Epithelial cell of proximal tubule (primary cell): ENCODE measurements around the gene ZDHHC5. TPM values are rescaled to one million over a fixed set of nuclear protein-coding genes. Genes with fewer than 3 reads are reported as not detected.

Source experiments
- DNase-seq: peaks from one replicate; pipeline ENCODE4 v3.0.0-alpha.2; 2011; ENCODE audit warnings: low read depth
- H3K4me3 ChIP-seq: 2 replicates; pipeline ENCODE4 v1.5.1; 2011; ENCODE audit warnings: low read depth, mild to moderate bottlenecking, low read length
- total RNA-seq: library from RNA; depleted of rRNA; stranded (reverse); fragments of >200 nt; gene quantifications from 2 replicates; pipeline ENCODE4 v1.2.3, GENCODE V29; 2015
- TF ChIP-seq, protein P1 (sequence below): conservative IDR thresholded peaks from 2 replicates; pipeline ENCODE4 v1.5.1; 2012; ENCODE audit warnings: low read depth, mild to moderate bottlenecking, low read length

The ZDHHC5 gene, protein sequence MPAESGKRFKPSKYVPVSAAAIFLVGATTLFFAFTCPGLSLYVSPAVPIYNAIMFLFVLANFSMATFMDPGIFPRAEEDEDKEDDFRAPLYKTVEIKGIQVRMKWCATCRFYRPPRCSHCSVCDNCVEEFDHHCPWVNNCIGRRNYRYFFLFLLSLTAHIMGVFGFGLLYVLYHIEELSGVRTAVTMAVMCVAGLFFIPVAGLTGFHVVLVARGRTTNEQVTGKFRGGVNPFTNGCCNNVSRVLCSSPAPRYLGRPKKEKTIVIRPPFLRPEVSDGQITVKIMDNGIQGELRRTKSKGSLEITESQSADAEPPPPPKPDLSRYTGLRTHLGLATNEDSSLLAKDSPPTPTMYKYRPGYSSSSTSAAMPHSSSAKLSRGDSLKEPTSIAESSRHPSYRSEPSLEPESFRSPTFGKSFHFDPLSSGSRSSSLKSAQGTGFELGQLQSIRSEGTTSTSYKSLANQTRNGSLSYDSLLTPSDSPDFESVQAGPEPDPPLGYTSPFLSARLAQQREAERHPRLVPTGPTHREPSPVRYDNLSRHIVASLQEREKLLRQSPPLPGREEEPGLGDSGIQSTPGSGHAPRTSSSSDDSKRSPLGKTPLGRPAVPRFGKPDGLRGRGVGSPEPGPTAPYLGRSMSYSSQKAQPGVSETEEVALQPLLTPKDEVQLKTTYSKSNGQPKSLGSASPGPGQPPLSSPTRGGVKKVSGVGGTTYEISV
- 31.4 and 43.5 TPM in 2 replicates for total RNA-seq

- DNase-seq = no peak
- TF ChIP-seq, protein P1, sequence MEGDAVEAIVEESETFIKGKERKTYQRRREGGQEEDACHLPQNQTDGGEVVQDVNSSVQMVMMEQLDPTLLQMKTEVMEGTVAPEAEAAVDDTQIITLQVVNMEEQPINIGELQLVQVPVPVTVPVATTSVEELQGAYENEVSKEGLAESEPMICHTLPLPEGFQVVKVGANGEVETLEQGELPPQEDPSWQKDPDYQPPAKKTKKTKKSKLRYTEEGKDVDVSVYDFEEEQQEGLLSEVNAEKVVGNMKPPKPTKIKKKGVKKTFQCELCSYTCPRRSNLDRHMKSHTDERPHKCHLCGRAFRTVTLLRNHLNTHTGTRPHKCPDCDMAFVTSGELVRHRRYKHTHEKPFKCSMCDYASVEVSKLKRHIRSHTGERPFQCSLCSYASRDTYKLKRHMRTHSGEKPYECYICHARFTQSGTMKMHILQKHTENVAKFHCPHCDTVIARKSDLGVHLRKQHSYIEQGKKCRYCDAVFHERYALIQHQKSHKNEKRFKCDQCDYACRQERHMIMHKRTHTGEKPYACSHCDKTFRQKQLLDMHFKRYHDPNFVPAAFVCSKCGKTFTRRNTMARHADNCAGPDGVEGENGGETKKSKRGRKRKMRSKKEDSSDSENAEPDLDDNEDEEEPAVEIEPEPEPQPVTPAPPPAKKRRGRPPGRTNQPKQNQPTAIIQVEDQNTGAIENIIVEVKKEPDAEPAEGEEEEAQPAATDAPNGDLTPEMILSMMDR = peak; percentile 41
- H3K4me3 ChIP-seq = peak within 1 kb of the TSS; percentile 76
Observed at GRCh38 chr11:57667736-57668433, at the start of gene ZDHHC5. Gene ZDHHC5, plus strand, starts transcription at chr11:57668114. Its CDS starts 4,977 bp downstream, at chr11:57673091.

- TF ChIP-seq, protein P1 = no peak
- no peak for DNase-seq
- no peak overlapping the region for H3K4me3 ChIP-seq
Observed at GRCh38 chr11:57618438-57618837, 49.5 kb upstream of the ZDHHC5 start.

GRCh38 chr11:57619331-57619730 is 48.6 kb upstream of the ZDHHC5 start:
- TF ChIP-seq, protein P1 = peak; percentile 35
- H3K4me3 ChIP-seq = no peak overlapping the region
- DNase-seq = no peak

GRCh38 chr11:57620467-57620866 is 47.4 kb upstream of the ZDHHC5 start:
- DNase-seq = no peak
- H3K4me3 ChIP-seq = no peak overlapping the region
- TF ChIP-seq, protein P1 = no peak

DNA sequence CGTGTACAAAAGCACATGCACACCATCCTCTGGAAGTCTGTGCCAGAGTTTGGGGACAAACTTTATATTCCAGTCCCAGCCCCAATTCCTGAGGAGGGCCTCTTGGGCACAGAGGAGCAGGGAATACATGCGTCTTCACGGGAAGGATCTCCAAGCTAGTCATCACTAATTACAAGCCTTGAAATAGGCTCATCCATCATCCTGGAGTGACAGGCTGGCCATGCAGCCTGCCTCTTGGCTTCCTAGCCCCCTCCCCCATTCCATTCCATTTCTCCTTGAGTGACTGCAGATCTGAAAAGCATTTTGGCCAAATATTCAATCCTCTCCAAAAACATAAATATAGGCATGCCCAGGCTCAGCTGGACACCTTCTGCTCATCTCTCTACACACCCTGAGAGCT is 45.7 kb upstream of the ZDHHC5 start:
- DNase-seq = no peak
- TF ChIP-seq, protein P1 = no peak
- H3K4me3 ChIP-seq = no peak overlapping the region

GRCh38 chr11:57624864-57625263 is 43.0 kb upstream of the ZDHHC5 start:
- TF ChIP-seq, protein P1 = no peak
- no peak overlapping the region for H3K4me3 ChIP-seq
- DNase-seq = no peak
